Erythroblast (primary cell): ENCODE results near the gene SH3D19.

Experiments
- GATA1 ChIP-seq: IDR thresholded peaks from 2 replicates; pipeline ENCODE4 v1.6.1; 2011; ENCODE audit warnings: low read depth, mild to moderate bottlenecking, control low read depth, low read length, moderate library complexity
- POLR2A ChIP-seq: IDR thresholded peaks from 2 replicates; pipeline ENCODE4 v1.6.1; 2011; ENCODE audit warnings: mild to moderate bottlenecking, low read length

DNA sequence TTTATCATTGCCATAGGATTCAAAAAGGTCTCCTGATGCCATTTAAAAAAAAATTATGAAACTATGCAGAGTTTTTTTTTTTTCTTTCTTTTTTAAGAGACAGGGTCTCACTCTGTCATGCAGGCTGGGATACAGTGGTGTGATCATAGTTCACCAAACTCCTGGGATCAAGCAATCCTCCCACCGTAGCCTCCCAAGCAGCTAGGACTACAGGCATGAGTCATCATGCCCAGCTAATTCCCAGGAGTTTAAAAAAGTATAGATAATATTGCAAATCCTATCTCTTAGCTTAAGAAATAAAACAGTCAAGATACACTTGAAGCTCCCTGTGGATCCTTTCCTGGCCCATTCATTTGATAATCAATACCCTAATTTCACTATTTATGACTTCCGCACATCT is 107.1 kb downstream of the SH3D19 start:
- TF ChIP-seq POLR2A (no peak), GATA1 (no peak)
